ENCODE measurements around the gene SOBP.

GRCh38 chr6:107485157-107485556 is 4.8 kb upstream of the SOBP start:
- TF ChIP-seq CTCF (IDR thresholded peaks at IDR 0.05) (no peak), POLR2A (IDR thresholded peaks at IDR 0.05) (no peak)
